ENCODE measurements around the gene TTF1.
"Not testable (repeated sequence)": the region's sequence is repeated elsewhere in the genome, so short reads cannot be mapped to it uniquely, and the experiment has no call there.

TTF1 gene

DNA sequence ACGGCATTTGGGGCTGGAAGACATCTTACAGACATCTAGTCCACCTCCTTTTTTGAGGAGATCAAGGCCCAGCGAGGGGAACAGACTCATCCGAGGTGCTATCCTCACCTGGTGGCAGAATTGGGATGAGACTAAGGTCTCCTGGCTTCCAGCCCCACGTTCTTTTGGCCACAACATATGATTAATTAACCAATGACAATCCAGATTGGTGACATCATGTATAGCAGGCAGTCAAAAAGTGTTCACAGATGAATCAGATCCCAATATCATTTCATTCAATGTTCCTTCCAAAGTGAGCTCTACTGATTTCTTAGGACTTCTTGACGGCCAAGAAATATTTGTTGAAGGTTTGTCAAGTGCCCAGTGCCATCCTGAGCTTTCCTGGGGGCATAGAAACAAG is 7.3 kb upstream of the TTF1 start:
- DNase-seq (ENCODE audit: low spot score): no peak

DNA sequence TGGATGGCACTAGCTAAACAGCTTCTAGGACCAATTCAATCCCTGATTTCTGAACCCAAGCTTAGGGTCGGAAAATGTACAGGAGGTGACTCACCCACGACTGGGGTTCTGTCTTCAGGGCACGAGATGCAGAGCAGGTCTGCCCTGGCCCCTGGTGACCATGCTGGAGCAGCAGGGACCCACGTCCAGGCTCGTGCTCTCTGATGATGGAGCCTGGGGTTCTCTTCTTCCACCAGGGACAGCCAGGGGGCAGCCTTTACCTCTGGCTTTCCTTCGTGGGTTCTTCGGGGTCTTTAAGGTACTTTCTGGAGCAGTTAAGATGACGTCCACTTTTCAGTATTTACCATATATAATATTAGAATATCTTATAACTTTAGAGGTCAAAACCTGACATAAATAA is 5.4 kb upstream of the TTF1 start:
- no peak for DNase-seq (ENCODE audit: low spot score)

DNA sequence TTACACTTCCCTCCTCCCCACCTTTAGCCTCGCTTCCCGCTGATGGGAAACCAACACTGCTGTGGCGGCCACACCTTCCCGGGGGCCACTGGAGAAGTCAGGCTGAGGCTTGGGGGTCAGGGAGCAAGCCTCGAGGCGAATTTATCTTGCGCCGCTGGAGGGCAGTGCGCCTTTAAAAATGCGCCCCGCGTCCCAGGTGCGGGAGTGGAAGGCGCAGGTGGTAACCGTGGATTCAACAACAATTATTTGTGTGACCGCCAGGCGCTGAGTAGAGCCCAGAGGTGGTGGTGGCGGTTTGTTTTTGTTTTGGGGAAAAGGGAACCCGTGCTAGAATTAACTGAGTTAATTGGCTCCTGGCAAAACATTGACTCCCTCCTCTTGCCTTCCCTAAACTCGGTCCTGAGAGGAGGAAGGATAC is 4.5 kb upstream of the TTF1 start:
- no peak for DNase-seq (ENCODE audit: low spot score)

DNA sequence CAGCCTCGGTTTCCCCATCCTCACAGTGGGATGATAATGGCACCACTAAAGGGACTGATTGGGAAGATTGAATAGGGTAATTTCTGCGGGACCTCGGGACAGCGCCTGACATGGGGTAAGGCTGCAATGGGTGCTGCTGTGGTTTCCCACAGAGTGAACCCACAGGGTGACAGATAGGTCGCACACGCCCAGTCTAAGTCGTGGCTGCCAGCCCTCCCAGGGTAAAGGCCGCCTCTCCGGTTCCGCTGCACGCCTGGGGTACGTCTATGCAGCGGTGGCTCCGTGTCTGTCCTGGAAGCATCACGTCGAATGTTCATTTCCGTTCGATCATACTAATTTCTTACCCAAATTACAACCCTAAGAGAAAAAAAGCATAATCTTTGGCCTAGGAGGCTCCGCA is 4.0 kb upstream of the TTF1 start:
- DNase-seq (ENCODE audit: low spot score): no peak

DNA sequence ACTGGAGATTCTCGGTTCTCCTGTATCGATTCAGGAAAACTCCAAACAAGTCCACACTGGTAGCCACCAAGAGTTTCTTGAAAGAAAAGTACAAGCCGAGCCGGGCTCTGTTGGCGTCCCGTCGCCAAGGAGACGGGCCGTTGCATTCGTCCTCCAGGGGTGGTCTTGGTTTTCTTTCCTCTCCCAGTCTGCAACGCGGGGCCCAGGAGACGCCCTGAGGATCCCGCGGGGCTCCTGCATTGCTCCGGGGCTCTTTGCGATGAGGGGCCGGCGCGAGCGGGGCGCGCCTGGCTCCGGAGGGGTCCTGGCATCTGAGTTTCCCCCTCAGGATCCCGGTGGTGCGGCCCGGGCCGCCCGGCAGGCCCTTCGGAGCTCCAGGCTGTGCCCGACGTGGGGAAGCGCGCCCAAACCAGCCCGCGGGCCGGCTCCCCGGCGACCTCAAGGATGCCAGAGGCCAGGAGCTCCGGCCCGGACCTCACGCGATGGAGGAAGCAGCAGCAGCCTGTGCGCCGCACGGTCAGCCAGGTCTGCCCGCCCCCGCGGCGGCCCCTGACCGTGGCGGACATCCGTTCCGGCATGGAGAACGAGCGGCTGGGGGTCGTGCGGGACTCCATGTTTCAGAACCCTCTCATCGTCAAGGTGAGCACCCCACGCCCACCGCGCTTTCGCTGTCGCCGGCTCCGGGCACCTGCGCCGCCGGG is 3.3 kb upstream of the TTF1 start, which contains the start of gene CFAP77:
Gene CFAP77, plus strand, starts transcription at position 384 of the 701 bp plus-strand sequence. Its CDS starts 61 bp downstream, at position 445.
- no peak for DNase-seq (ENCODE audit: low spot score)

DNA sequence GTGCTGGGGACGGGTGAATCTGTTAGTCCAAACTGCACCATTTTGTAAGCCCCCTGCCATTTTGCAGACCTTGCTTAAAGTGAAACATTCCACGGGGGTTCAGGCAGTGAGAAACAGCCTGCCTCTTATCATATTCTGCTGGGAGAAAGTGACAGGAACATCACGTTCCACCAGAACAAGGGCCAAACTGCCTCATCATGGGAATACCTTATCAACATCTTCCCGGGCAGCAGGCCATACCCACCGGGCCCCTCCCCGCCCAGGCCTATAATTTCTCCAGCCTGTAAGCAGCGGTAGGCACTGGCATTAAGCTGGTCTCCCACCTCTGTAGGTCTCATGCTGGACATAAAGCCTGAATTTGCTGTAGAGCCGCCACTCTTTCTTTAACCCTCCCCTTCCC is 1.9 kb upstream of the TTF1 start:
- no peak for DNase-seq (ENCODE audit: low spot score)

DNA sequence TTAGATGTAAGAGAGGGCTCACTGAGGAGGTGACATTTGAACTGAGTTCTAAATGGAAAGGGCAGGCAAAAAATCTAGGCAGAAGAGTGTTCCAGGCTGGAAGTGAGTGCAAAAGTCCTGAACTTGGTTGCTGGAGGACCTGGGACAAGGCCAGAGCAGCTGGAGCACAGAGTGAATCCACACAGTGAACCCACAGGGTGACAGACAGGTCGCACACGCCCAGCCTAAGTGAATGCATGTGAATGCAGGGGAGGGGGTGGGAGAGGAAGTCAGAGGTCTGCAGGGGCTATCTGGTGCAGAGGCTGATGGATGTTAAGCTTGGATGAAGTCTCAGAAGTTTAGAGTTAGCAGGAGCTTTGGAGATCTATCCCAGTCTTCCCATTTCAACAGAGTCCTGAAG is 556 bp upstream of the TTF1 start:
- no peak for DNase-seq (ENCODE audit: low spot score)

DNA sequence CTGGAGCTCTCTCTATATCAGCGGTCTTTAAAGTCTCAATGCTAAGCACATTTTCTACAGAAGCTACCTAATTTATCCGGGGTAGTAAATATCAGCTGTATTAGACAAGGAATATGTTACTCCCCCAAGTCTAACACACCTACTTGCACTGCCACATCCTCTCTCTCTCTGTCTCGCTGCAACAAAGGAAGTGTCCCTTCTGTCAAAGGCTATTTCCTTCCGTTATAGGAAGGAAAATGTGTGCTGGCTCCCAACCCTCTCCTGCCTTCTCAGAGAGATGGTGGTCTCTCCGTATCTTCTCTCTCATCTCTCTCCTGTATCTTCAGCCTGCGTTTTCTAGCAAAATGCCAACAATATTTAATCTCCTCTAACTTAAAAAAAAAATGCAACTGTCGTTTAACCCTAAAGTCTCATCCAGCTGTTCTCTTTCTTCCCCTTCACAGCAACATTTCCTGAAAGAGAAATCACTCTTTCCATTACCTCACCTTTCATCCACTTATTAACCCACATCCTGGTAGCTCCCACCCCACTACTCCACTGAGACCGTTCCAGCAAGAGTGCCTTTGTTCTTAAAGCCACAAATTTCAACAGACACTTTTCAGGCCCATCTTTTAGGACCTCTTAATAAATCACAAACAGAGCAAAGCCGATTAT is 2.3 kb downstream of the TTF1 start:
- no peak for DNase-seq (ENCODE audit: low spot score)

DNA sequence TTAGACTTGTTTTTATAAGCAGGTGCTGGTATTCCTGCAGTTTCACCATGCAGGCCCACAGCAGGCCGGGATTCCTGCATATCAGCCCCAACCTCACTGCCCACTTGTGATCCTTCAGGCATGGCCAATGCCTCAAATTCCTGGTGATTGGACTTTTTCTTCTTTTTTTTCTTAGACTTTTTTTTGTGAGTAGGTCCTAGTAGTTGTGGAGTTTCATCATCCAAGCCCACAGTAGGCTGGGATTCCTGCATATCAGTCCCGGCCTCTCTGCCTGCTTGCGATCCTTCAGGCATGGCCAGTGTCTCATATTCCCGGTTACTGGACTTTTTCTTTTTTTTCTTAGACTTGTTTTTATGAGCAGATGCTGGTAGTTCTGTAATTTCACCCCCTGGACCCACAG is 4.8 kb downstream of the TTF1 start:
- no peak for DNase-seq (ENCODE audit: low spot score)

DNA sequence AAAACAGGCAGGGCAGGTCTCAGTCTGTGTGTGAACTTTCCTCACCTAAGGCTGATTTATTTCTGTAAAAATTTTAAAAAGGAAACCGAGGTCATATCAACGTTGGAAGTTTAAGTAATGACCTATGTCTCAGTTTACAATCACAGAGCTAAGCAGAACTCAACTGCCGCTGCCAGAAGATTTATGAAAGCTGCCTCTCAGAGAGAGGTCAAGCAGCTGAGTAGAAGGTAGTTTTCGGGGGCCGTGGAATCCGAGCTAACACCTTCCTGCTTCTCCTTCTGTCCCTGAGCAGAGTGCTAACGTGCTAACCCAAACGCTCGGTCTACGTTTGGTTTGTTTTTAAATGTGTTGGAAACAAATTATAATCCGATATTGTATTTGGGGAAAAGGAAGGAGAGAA is 11.1 kb downstream of the TTF1 start:
- DNase-seq (ENCODE audit: low spot score): no peak

DNA sequence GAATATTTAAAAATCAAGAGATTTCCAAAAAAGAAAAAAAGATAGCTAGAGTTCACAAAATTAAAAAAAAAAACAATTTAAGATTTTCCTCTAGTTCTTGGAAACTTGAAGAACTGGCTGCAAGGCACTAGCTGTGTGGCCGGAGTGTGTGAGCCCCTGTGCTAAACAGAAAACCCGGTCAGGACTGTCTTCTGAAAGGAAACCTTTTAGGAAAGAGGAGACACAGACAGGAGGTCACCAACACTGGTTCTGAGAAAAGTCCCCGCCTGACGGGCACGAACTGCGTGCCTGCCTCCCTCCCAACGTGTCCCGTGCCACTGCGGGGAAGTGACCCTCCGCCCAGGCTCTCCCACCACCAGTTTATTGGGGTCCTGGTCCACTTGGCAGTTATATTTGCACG is 15.2 kb downstream of the TTF1 start:
- DNase-seq (ENCODE audit: low spot score): no peak

DNA sequence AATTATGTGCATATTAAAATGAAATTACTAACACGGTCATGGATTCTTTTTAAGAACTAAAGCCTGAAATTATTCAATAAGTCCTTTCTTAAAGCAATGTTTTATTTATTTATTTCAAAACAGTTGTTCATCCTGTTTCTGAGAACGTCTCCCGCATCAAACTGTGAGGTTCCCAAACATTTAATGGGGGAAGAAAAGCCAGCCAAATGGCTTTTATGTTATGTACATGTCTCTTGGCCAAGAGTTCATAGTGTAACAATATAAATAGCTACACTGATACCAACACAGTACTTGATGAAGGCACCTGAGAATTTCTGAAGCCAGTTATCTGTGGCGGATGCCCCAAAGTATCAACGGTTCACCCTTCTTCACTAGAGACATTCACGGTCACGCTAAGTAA is 15.7 kb downstream of the TTF1 start:
- no peak for DNase-seq (ENCODE audit: low spot score)

DNA sequence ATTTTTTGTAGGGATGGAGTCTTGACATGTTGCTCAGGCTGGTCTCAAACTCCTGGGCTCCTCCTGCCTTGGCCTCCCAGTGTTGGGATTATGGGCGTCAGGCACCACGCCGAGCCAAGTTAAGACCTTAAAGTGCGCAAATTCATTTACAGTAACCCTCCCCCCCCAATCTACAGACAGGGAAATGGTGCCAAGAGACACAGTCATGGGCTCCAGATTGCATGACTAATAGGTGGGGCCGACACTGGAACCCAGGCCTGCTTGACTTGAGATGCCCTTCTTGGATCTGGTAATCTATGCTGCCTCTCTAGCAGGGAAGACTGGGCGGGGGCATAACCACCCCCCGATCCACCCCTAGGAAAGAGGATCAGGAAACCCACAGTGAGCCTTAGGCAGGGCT is 19.5 kb downstream of the TTF1 start:
- DNase-seq (ENCODE audit: low spot score): no peak

DNA sequence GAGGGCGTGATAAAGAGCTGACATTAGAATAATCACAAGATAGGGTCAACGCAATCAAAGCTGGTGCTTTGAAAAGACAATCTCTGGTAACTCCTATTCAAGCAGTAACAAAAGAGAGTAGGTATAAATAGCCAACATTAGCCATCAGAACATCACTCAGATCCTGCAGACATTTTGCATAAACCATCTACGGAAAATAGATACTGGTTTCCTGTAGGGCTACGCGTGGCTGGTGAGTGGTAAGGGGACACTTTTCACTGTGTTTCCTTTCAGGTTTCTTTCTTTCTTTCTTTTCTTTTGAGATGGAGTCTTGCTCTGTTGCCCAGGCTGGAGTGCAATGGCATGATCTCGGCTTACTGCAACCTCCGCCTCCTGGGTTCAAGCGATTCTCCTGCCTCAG is 22.3 kb downstream of the TTF1 start:
- no peak for DNase-seq (ENCODE audit: low spot score)

DNA sequence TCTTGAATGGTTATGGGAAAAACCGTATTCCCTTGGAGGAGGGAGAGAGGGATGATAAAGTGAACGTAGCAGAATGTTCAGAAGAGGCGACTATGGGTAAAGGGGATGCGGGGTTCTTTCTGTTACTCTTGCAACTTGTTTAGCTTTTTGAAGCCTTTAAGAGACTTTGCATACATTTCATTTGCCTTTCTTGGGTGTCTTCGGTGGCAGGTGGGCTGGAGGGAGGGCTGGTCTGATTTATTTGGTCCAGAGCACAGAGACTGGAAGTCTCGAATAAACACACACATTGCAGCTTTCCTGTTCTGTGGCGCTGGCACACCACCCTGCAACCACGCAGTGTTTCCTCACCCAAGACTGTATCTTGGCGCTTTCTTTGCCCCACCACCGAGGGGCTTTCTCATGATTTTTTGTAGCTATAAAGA is 23.2 kb downstream of the TTF1 start:
- no peak for DNase-seq (ENCODE audit: low spot score)

DNA sequence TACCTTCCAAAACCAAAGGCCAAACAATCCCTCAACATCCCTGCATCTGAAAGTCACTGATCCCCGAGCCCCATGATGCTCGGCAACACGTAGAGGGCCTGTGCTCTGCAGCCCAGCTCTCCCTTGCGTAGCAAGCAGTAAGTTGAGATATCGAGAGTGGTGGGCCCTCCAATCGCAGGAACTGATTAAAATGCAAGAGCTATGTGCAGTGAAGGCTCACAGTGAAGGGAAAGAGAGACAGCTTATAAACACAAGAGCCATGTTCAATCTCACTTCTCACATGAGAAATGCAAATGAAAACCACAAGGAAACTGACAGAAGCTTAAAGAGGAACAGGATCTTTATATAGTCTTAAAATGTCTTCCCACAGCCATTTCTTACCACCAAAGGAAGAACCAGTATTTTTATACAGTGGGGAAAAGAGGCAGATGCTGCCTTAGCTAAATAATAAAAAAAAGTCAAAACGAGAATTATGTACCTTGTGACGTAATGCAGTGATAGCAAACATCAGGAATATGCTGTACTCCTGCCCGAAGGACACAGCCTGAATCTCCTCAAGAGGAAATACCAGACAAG is 24.6 kb downstream of the TTF1 start:
- no peak for DNase-seq (ENCODE audit: low spot score)

DNA sequence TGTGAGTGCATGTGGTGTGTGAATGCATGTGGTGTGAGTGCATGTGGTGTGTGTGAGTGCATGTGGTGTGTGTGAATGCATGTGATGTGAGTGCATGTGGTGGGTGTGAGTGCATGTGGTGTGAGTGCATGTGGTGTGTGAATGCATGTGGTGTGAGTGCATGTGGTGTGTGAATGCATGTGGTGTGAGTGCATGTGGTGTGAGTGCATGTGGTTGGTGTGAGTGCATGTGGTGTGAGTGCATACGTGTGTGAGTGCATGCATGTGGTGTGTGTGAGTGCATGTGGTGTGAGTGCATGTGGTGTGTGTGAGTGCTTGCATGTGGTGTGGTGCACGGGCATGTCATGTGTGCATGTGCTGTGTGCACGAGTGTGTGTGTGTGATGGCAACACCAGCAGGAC is 28.2 kb downstream of the TTF1 start:
- DNase-seq (ENCODE audit: low spot score): not testable (repeated sequence)

DNA sequence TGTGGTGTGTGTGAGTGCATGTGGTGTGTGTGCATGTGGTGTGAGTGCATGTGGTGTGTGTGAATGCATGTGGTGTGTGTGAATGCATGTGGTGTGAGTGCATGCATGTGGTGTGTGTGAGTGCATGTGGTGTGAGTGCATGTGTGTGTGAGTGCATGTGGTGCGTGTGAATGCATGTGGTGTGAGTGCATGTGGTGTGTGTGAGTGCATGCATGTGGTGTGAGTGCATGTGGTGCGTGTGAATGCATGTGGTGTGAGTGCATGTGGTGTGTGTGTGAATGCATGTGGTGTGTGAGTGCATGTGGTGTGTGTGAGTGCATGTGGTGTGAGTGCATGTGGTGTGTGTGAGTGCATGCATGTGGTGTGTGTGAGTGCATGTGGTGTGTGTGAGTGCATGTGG is 28.9 kb downstream of the TTF1 start:
- DNase-seq (ENCODE audit: low spot score): not testable (repeated sequence)

DNA sequence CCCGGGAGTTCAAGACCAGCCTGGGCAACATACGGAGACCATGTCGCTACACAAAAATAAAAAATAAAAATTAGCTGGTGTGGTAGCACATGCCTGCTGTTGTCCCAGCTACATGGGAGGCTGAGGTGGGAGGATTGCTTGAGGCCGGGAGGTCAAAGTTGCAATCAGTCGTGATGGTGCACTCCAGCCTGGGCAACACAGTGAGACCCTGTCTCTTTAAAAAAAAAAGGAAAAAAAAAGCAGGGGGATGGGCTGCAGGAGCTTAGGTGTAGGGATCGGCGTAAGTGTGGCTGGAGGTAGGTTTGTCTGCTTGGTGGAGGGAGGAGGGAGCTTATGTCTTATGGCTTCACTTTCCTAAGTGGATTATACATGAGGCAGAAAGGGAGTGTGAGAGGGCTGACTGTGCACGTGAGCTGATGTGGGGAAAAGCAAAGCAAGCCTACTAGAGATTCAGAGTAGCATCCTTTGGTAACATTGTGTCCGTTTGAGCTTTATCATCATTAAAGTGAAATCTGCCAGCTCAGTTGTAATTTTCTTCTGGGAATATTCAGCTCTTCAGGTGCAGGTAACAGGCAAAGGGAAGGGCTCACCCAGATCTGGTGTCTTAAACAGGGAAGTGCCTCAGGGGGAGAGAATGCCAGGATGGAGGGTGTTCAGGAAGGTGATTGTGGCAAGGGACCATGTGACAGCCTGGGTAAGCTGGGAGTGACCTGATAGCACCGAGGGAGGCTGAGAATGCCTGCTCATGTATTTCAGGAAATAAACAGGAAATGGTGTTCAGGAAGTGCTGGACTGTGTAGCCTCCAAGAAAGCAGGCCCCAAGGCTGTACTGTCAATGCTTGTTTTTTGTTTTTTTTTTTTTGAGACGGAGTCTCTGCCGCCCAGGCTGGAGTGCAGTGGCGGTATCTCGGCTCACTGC is 34.2 kb downstream of the TTF1 start:
- peak; percentile 60 for DNase-seq (ENCODE audit: low spot score)

DNA sequence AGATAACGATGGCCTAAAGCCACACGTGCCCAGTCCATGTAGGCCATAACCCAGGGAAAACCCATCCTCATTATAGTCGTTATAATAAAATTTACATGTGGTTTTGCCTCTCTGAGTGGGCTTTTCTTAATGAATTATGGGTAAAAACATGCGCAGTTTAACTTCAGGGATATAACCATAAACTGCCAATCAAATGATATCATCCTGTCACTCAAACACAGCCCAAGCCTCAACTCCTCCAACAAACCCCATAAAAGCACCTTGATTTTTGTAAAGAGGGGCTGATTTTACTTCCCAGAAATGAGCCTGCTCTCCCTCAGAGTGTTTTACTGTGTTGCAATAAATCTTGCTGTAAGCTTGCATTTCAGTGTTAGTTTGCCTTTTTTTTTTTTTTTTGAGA is 36.0 kb downstream of the TTF1 start:
- no peak for DNase-seq (ENCODE audit: low spot score)

DNA sequence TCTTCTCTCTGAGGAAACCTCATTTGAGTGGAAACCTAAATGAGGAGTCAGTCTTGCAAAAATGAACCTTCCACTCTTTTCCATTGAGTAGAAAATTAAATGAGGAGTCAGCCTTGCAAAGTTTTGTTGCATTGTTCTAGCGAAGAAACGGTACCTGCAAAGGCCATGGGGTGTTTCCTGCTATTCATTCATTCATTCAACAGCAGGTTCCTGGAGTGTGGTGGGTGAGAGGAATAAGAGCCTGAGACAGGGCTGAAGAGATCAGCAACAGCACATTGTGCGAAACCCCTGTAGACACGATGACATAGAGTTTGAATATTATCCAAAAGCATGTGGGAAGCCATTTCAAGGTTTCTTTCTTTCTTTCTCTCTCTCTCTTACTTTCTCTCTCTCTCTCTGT is 37.2 kb downstream of the TTF1 start:
- DNase-seq (ENCODE audit: low spot score): no peak

DNA sequence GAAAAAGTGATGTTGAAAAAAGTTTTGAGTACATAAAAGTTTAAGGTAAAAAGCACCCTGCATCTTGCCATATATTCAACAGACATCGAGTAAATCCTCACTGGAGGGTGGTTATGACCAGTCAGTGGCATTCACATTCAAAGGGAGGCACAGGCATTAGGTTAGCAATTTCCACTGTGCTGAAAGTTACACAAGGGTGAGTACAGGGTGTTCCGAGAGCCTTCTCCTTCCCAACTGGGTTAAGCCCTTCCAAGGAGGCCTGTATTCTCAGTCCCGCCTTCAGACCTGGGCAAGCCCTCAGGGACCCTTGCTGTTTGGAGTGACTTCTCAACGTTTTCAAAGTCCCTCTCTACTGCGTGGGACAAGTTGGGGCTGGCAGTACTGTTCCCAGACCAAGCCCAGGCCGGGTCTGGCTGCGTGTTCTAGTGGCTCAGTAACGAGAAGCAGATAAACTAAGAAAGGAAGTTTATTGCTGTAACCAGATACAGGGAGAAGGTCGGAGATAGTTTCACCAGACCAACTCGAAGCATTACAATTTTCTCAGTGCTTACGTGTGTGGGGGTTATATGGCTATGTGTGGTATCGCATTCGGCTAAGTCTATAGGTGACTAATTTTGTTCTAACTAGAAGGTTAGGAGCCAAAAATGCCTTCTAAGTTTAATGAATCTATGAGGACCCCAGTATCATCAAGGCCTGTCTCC is 38.9 kb downstream of the TTF1 start:
- no peak for DNase-seq (ENCODE audit: low spot score)
